GM23248 (cell line): ENCODE measurements around the gene AP2A2. TPM values are rescaled to one million over a fixed set of nuclear protein-coding genes. Genes with fewer than 3 reads are reported as not detected.

Experiments used
- DNase-seq: peaks from one replicate; pipeline ENCODE4 v3.0.0-alpha.2; 2015
- H2AFZ ChIP-seq: fragments of 200-600 bp; sonication (generic); 2 replicates; pipeline ENCODE4 v1.6.1; 2016; ENCODE audit warnings: antibody characterized with exemption
- H3F3A ChIP-seq: fragments of 200-600 bp; sonication (generic); 2 replicates; pipeline ENCODE4 v1.6.1; 2016; ENCODE audit warnings: mild to moderate bottlenecking, antibody characterized with exemption, mixed run types; ENCODE audit not compliant: insufficient read depth
- H3K27ac ChIP-seq: fragments of 200-600 bp; sonication (generic); 2 replicates; pipeline ENCODE4 v1.5.1; 2016; ENCODE audit warnings: mild to moderate bottlenecking
- H3K27me3 ChIP-seq: fragments of 200-600 bp; sonication (generic); replicated peaks from 2 replicates; pipeline ENCODE4 v1.6.1; 2016; ENCODE audit warnings: mild to moderate bottlenecking; ENCODE audit not compliant: insufficient read depth
- H3K36me3 ChIP-seq: fragments of 200-600 bp; sonication (generic); 2 replicates; pipeline ENCODE4 v1.6.1; 2016; ENCODE audit warnings: low read depth, mild to moderate bottlenecking
- H3K4me1 ChIP-seq: fragments of 200-600 bp; sonication (generic); 2 replicates; pipeline ENCODE4 v1.6.1; 2016; ENCODE audit warnings: mild to moderate bottlenecking; ENCODE audit not compliant: insufficient read depth
- H3K4me2 ChIP-seq: fragments of 200-600 bp; sonication (generic); one replicate; pipeline ENCODE4 v1.6.1; 2016; ENCODE audit warnings: mild to moderate bottlenecking; ENCODE audit not compliant: unreplicated experiment
- H3K4me3 ChIP-seq: fragments of 200-600 bp; sonication (generic); 2 replicates; pipeline ENCODE4 v1.5.1; 2016; ENCODE audit warnings: mild to moderate bottlenecking
- H3K79me2 ChIP-seq: fragments of 200-600 bp; sonication (generic); 2 replicates; pipeline ENCODE4 v1.6.1; 2016; ENCODE audit warnings: mild to moderate bottlenecking; ENCODE audit not compliant: insufficient read depth
- H3K9ac ChIP-seq: fragments of 200-600 bp; sonication (generic); 2 replicates; pipeline ENCODE4 v1.6.1; 2016; ENCODE audit warnings: mild to moderate bottlenecking
- H3K9me2 ChIP-seq: fragments of 200-600 bp; sonication (generic); 2 replicates; pipeline ENCODE4 v1.6.1; 2016; ENCODE audit warnings: mixed run types, mild to moderate bottlenecking, moderate library complexity; ENCODE audit not compliant: insufficient read depth
- H3K9me3 ChIP-seq: fragments of 200-600 bp; sonication (generic); one replicate; pipeline ENCODE4 v1.6.1; 2017; ENCODE audit warnings: low read depth
- H4K20me1 ChIP-seq: fragments of 200-600 bp; sonication (generic); 2 replicates; pipeline ENCODE4 v1.6.0; 2016; ENCODE audit not compliant: insufficient read depth
- EZH2 ChIP-seq: fragments of 200-600 bp; sonication (generic); IDR thresholded peaks from 2 replicates; pipeline ENCODE4 v1.6.1; 2018; ENCODE audit warnings: antibody characterized with exemption, mild to moderate bottlenecking; ENCODE audit not compliant: insufficient read depth, poor library complexity, severe bottlenecking
- EZH2phosphoT487 ChIP-seq: fragments of 200-600 bp; sonication (generic); IDR thresholded peaks from 2 replicates; pipeline ENCODE4 v1.6.1; 2018; ENCODE audit warnings: antibody characterized with exemption, moderate library complexity, mild to moderate bottlenecking, low read depth; ENCODE audit not compliant: insufficient read depth
- WGBS, 2 experiments: methylation state at CpG; one replicate each; pipeline ENCODE4 v1.1.6; 2015 to 2017; ENCODE audit warnings: low lambda C conversion rate in 2 of 2, low coverage in 1 of 2; ENCODE audit errors: missing lambda C conversion rate in 2 of 2; 5-methylcytosine and 5-hydroxymethylcytosine counted together
- in situ Hi-C: fragments of 300-500 bp; cut with MboI; formaldehyde crosslinking; loops from 2 replicates; pipeline ENCODE4 v1.15.0; 2020
- polyA plus RNA-seq: library from polyadenylated mRNA; unstranded; fragments of >200 nt; fragmentation: Nextera tagmentation; extraction: Ambion mirVana; gene quantifications from 2 replicates; pipeline ENCODE4 v1.2.1, GENCODE V29; 2016
- total RNA-seq: library from RNA; depleted of rRNA; stranded (reverse); fragments of >200 nt; shearing (Covaris generic); gene quantifications from 2 replicates; pipeline ENCODE4 v1.2.3, GENCODE V29; 2014

Gene AP2A2
- total and polyA plus RNA-seq, 2 experiments from 2014 or later: 31.1 to 38.3 TPM

DNA sequence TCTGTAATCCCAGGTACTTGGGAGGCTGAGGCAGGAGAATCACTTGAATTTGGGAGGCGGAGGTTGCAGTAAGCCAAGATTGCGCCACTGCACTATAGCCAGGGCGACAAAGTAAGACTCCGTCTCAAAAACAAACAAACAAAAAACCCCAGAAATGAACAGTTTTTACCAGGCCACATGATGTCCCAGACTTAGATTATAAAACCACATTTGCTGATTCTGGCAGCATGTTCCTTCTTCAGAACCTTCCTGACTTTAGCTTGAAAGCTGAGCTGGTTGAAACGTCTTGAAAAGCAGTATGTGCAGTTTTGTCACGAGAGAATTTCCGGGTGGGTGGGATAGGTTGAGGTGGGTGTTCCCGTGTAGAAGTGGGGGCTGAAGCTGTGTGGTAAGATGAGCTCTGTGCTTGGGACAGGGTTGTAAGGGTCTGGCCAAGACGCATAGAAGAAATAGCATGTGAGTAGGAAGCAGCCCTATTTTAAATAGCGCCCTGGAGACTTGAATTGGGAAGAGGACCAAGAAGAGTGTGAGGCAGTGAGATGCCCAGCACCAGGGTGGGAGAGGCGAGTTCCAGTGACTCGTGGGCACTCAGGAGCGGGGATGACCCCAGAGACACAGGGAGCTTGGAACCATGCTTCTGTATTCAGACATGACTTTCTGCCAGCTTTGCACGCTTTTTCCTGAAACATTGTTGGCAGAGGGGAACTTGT lies 7.6 kb downstream of the AP2A2 start:
- Histone ChIP-seq H3K9me3 (no peaks in the 10 kb centered on the region), H3K9ac (no peak overlapping the region), H3K27me3 (no peaks in the 10 kb centered on the region), H2AFZ (no peak overlapping the region), H3F3A (peaks cover 15% of the 10 kb centered on the region), H3K4me1 (peaks cover 20% of the 10 kb centered on the region), H4K20me1 (peaks cover 12% of the 10 kb centered on the region), H3K9me2 (no peaks in the 10 kb centered on the region), H3K27ac (peak overlapping the region; percentile 10; the same call in 1 of the 2 replicates), H3K79me2 (peaks cover 100% of the 10 kb centered on the region), H3K4me2 (no peak overlapping the region), H3K4me3 (no peak overlapping the region), H3K36me3 (no peaks in the 10 kb centered on the region; the same call in 1 of the 2 replicates)
- TF ChIP-seq EZH2phosphoT487 (no peak), EZH2 (no peak)
- in situ Hi-C loops: no loop called here
- 37 to 38% methylated on average over 14 of the region's 14 CpGs for WGBS, 2 experiments
- DNase-seq: peak; percentile 35

DNA sequence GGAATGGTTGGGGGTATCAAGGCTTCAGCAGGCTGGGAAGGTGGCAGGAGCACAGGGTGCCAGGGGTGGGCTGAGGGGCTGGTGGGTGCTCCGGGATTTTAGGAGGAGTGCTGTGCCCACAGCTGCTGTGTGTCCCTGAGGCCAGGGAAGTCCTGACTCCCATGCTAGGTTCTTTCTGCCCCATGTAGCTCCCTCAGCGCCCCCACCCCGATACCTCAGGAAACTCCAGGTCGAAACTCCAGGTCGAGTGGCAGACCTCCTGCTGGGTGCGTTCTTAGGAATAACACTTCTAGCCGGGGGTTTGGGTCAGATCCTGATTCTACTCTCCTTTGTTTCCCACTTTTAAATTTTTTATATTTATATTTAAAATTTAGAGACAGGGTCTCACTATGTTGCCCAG lies 8.3 kb downstream of the AP2A2 start:
- TF ChIP-seq EZH2phosphoT487 (no peak), EZH2 (no peak)
- no peaks in the 10 kb centered on the region for H3K9me3 ChIP-seq
- 84 to 90% methylated on average over 6 to 7 of the region's 7 CpGs for WGBS, 2 experiments
- no peaks in the 10 kb centered on the region for H3K27me3 ChIP-seq
- H3K4me3 ChIP-seq: no peak overlapping the region
- peaks cover 12% of the 10 kb centered on the region for H4K20me1 ChIP-seq
- peaks cover 20% of the 10 kb centered on the region for H3K4me1 ChIP-seq
- H3K36me3 ChIP-seq: no peaks in the 10 kb centered on the region; the same call in 1 of the 2 replicates
- no peaks in the 10 kb centered on the region for H3K9me2 ChIP-seq
- H3K79me2 ChIP-seq: peaks cover 100% of the 10 kb centered on the region
- no peak overlapping the region for H2AFZ ChIP-seq
- in situ Hi-C loops: no loop called here
- no peak for DNase-seq
- H3K4me2 ChIP-seq: no peak overlapping the region
- H3K9ac ChIP-seq: no peak overlapping the region
- H3F3A ChIP-seq: peaks cover 15% of the 10 kb centered on the region
- no peak overlapping the region for H3K27ac ChIP-seq

DNA sequence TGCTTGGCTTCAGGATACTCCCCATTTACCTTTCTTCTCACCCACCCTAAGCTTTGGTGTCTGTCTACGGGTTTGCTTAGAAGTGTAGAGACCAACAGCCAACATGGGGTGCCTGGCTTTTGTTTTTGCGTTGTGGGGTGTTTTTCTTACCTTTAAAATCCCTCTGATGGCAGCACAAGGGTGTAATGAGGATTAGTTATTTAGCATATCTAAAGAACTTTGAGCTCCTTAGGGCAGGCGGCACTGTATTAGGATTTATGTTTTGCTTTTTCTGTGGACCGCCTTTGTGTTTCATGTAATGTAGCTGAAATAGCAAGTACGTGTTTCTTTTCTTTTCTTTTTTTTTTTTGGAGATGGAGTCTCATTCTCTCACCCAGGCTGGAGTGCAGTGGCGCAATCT lies 8.9 kb downstream of the AP2A2 start:
- no peaks in the 10 kb centered on the region for H3K27me3 ChIP-seq
- H3K27ac ChIP-seq: no peak overlapping the region
- no peak overlapping the region for H3K4me2 ChIP-seq
- TF ChIP-seq EZH2: no peak
- TF ChIP-seq EZH2phosphoT487: no peak
- no peak for DNase-seq
- peaks cover 15% of the 10 kb centered on the region for H3F3A ChIP-seq
- in situ Hi-C loops: no loop called here
- H3K9me2 ChIP-seq: no peaks in the 10 kb centered on the region
- peaks cover 12% of the 10 kb centered on the region for H4K20me1 ChIP-seq
- no peak overlapping the region for H3K4me3 ChIP-seq
- no peaks in the 10 kb centered on the region for H3K9me3 ChIP-seq
- H3K79me2 ChIP-seq: peaks cover 100% of the 10 kb centered on the region
- WGBS, 2 experiments: 72 to 74% methylated on average over 6 of the region's 6 CpGs
- H3K9ac ChIP-seq: no peak overlapping the region
- H3K4me1 ChIP-seq: peaks cover 20% of the 10 kb centered on the region
- H3K36me3 ChIP-seq: no peaks in the 10 kb centered on the region; the same call in 1 of the 2 replicates
- no peak overlapping the region for H2AFZ ChIP-seq

DNA sequence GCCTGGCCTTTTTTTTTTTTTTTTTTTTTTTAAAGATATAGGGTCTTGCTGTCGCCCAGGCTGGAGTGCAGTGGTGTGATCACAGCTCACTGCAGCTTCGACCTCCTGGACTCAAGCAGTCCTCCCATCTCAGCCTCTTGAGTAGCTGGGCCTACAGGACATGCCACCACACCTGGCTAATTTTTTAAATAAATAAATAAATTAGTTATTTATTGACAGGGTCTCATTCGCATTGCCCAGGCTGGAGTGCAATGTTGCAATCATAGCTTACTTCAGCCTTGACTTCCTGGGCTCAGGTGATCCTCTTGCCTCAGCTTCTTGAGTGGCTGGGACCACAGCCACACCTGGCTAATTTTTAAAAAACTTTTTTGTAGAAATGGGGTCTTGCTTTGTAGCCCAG lies 10.5 kb downstream of the AP2A2 start:
- H3K9me2 ChIP-seq: no peaks in the 10 kb centered on the region
- H2AFZ ChIP-seq: no peak overlapping the region
- no peak for TF ChIP-seq EZH2
- TF ChIP-seq EZH2phosphoT487: no peak
- H3K4me2 ChIP-seq: no peak overlapping the region
- H3F3A ChIP-seq: peaks cover 10% of the 10 kb centered on the region
- no peak for DNase-seq
- H3K4me3 ChIP-seq: no peak overlapping the region
- H3K4me1 ChIP-seq: peaks cover 18% of the 10 kb centered on the region
- H3K9ac ChIP-seq: no peak overlapping the region
- WGBS, 2 experiments: 99 to 100% methylated on average over 3 of the region's 3 CpGs
- H3K79me2 ChIP-seq: peaks cover 100% of the 10 kb centered on the region
- H3K27ac ChIP-seq: no peak overlapping the region
- H3K36me3 ChIP-seq: no peaks in the 10 kb centered on the region; the same call in 1 of the 2 replicates
- H3K27me3 ChIP-seq: no peaks in the 10 kb centered on the region
- peaks cover 12% of the 10 kb centered on the region for H4K20me1 ChIP-seq
- no peaks in the 10 kb centered on the region for H3K9me3 ChIP-seq
- in situ Hi-C loops: no loop called here
